SK-N-DZ (cell line): Measurements from ENCODE around the gene NAALADL1.
"Not testable (repeated sequence)": the region's sequence is repeated elsewhere in the genome, so short reads cannot be mapped to it uniquely, and the experiment has no call there.

ENCODE experiments used
- DNase-seq: peaks from one replicate; pipeline ENCODE4 v3.0.0-alpha.2; 2015; ENCODE audit warnings: low spot score

NAALADL1 gene

GRCh38 chr11:65053827-65054508, 4.4 kb downstream of the NAALADL1 start:
- DNase-seq: no peak

GRCh38 chr11:65051398-65051858, 6.9 kb downstream of the NAALADL1 start:
- no peak for DNase-seq

- DNase-seq: no peak
Observed at GRCh38 chr11:65047581-65048422, 10.6 kb downstream of the NAALADL1 start.

- DNase-seq: no peak
Observed at GRCh38 chr11:65045728-65046127, 12.6 kb downstream of the NAALADL1 start.

GRCh38 chr11:65045061-65045460, 13.3 kb downstream of the NAALADL1 start:
- no peak for DNase-seq

- DNase-seq: no peak
Observed at GRCh38 chr11:65043881-65044501, 14.4 kb downstream of the NAALADL1 start.

GRCh38 chr11:65042891-65043290, 15.5 kb downstream of the NAALADL1 start:
- DNase-seq: no peak

- DNase-seq: peak; percentile 98
Observed at GRCh38 chr11:65040847-65041622, 17.3 kb downstream of the NAALADL1 start, which contains the start of gene SAC3D1. SAC3D1 (plus strand) TSS chr11:65041210; CDS start chr11:65041293, 83 bp downstream.

GRCh38 chr11:65040520-65040846, 17.9 kb downstream of the NAALADL1 start:
- DNase-seq: no peak

- DNase-seq: no peak
Observed at GRCh38 chr11:65036931-65037330, 21.4 kb downstream of the NAALADL1 start.

- DNase-seq: no peak
Observed at GRCh38 chr11:65035579-65035978, 22.8 kb downstream of the NAALADL1 start.

GRCh38 chr11:65034423-65034822, 23.9 kb downstream of the NAALADL1 start:
- no peak for DNase-seq

GRCh38 chr11:65032216-65032615, 26.1 kb downstream of the NAALADL1 start:
- peak; percentile 58 for DNase-seq

- peak; percentile 97 for DNase-seq
Observed at GRCh38 chr11:65027213-65028067, 30.9 kb downstream of the NAALADL1 start, which contains the start of gene SNX15. SNX15 (plus strand) TSS chr11:65027439; CDS start chr11:65027538, 99 bp downstream.

- DNase-seq: no peak
Observed at GRCh38 chr11:65026810-65027209, 31.5 kb downstream of the NAALADL1 start.

GRCh38 chr11:65023502-65023901, 34.9 kb downstream of the NAALADL1 start:
- not testable (repeated sequence) for DNase-seq

GRCh38 chr11:65021509-65021908, 36.8 kb downstream of the NAALADL1 start:
- no peak for DNase-seq

- no peak for DNase-seq
Observed at GRCh38 chr11:65021003-65021402, 37.4 kb downstream of the NAALADL1 start.

- no peak for DNase-seq
Observed at GRCh38 chr11:65019824-65020223, 38.5 kb downstream of the NAALADL1 start.

- no peak for DNase-seq
Observed at GRCh38 chr11:65017937-65018336, 40.4 kb downstream of the NAALADL1 start.
